NCI-H1417 treated with DMSO at 0.1 percent for 48 hours (cell line): ENCODE measurements around the gene ZNF836.
"Not testable (repeated sequence)": the region's sequence is repeated elsewhere in the genome, so short reads cannot be mapped to it uniquely, and the experiment has no call there.

ENCODE experiments used
- DNase-seq: peaks from one replicate; lab custom pipeline; 2025; lab: John Stamatoyannopoulos, UW

Gene ZNF836

GRCh38 chr19:52171321-52172169 is at the start of gene ZNF836:
TSS of gene ZNF836 (minus strand) at chr19:52171621. CDS start at chr19:52168072, 3,549 bp downstream.
- peak; percentile 1 for DNase-seq

- no peak for DNase-seq
Measured at GRCh38 chr19:52221031-52221430, 49.6 kb upstream of the ZNF836 start.

GRCh38 chr19:52219611-52220010 is 48.2 kb upstream of the ZNF836 start:
- no peak for DNase-seq

- DNase-seq, result no peak
Measured at GRCh38 chr19:52217576-52217975, 46.2 kb upstream of the ZNF836 start.

- DNase-seq, result no peak
Measured at GRCh38 chr19:52216401-52216800, 45.0 kb upstream of the ZNF836 start.

GRCh38 chr19:52214241-52214640 is 42.8 kb upstream of the ZNF836 start:
- DNase-seq, result no peak

- DNase-seq, result no peak
Measured at GRCh38 chr19:52212572-52213255, 41.3 kb upstream of the ZNF836 start.

GRCh38 chr19:52211926-52212571 is 40.6 kb upstream of the ZNF836 start:
- no peak for DNase-seq

- no peak for DNase-seq
Measured at GRCh38 chr19:52211203-52211602, 39.8 kb upstream of the ZNF836 start.

- DNase-seq, result no peak
Measured at GRCh38 chr19:52206481-52206880, 35.1 kb upstream of the ZNF836 start.

- DNase-seq, result not testable (repeated sequence)
Measured at GRCh38 chr19:52200755-52201391, 29.5 kb upstream of the ZNF836 start.

GRCh38 chr19:52200044-52200443 is 28.6 kb upstream of the ZNF836 start:
- DNase-seq, result no peak

GRCh38 chr19:52198678-52199077 is 27.3 kb upstream of the ZNF836 start:
- no peak for DNase-seq

GRCh38 chr19:52197964-52198363 is 26.5 kb upstream of the ZNF836 start:
- no peak for DNase-seq

GRCh38 chr19:52196256-52196967 is 25.0 kb upstream of the ZNF836 start:
- DNase-seq, result no peak

- no peak for DNase-seq
Measured at GRCh38 chr19:52191951-52192350, 20.5 kb upstream of the ZNF836 start.

- no peak for DNase-seq
Measured at GRCh38 chr19:52191389-52191788, 20.0 kb upstream of the ZNF836 start.

GRCh38 chr19:52190487-52191293 is 19.3 kb upstream of the ZNF836 start:
- DNase-seq, result no peak

GRCh38 chr19:52189735-52190486 is 18.5 kb upstream of the ZNF836 start, which contains the start of gene PPP2R1A:
TSS of gene PPP2R1A (plus strand) at chr19:52190052. CDS start at chr19:52190097, 45 bp downstream.
- peak; percentile 99 for DNase-seq
